Coronary artery (tissue), 2 donors: ENCODE data around the gene TAF6.
A peak's percentile ranks its signal among the peaks of the same experiment; 100 is the strongest.

Source experiments
- DNase-seq: peaks from one replicate; pipeline ENCODE4 v3.0.0-alpha.2; 2017; ENCODE audit warnings: low spot score
- H3K27ac ChIP-seq, 2 donors: fragments of 200-600 bp; sonication (generic); one replicate each; pipeline ENCODE4 v1.5.1; 2016 to 2019
- H3K4me3 ChIP-seq: fragments of 200-600 bp; sonication (generic); 2 replicates; pipeline ENCODE4 v1.5.1; 2016; ENCODE audit warnings: mild to moderate bottlenecking, moderate library complexity
- CTCF ChIP-seq: fragments of 200-600 bp; sonication (generic); IDR thresholded peaks from one replicate; pipeline ENCODE4 v1.5.1; 2019; ENCODE audit warnings: antibody characterized with exemption

The TAF6 gene

GRCh38 chr7:100155553-100156317, 36.6 kb upstream of the TAF6 start:
- no peak for DNase-seq
- H3K27ac ChIP-seq, result no peak overlapping the region
- no peak overlapping the region for H3K4me3 ChIP-seq
- TF ChIP-seq CTCF, result no peak

- Histone ChIP-seq H3K4me3 (no peak overlapping the region), H3K27ac (no peak overlapping the region)
- no peak for TF ChIP-seq CTCF
- DNase-seq, result no peak
Measured at GRCh38 chr7:100154651-100155491, 35.7 kb upstream of the TAF6 start.

- H3K27ac ChIP-seq, result no peak overlapping the region
- no peak for TF ChIP-seq CTCF
- no peak for DNase-seq
- no peak overlapping the region for H3K4me3 ChIP-seq
Measured at GRCh38 chr7:100153708-100154535, 34.8 kb upstream of the TAF6 start.

- H3K4me3 ChIP-seq, result no peak overlapping the region
- TF ChIP-seq CTCF, result no peak
- DNase-seq, result no peak
- no peak overlapping the region for H3K27ac ChIP-seq
Measured at GRCh38 chr7:100152937-100153666, 33.9 kb upstream of the TAF6 start.

- Histone ChIP-seq H3K4me3 (no peak overlapping the region), H3K27ac (no peak overlapping the region)
- no peak for TF ChIP-seq CTCF
- DNase-seq, result no peak
Measured at GRCh38 chr7:100152404-100152803, 33.2 kb upstream of the TAF6 start.

- DNase-seq, result peak; percentile 100
- H3K4me3 ChIP-seq, result peak within 1 kb of the TSS; percentile 99
- no peak for TF ChIP-seq CTCF
- H3K27ac ChIP-seq, result peak within 1 kb of the TSS; percentile 85 to 96
Measured at GRCh38 chr7:100148559-100149328, 29.6 kb upstream of the TAF6 start, which contains the start of gene LAMTOR4. TSS of gene LAMTOR4 (plus strand) at chr7:100148918. CDS start at chr7:100148973, 55 bp downstream.
